Cardiac fibroblast (primary cell): ENCODE data around the gene MDFIC2.
A peak's percentile ranks its signal among the peaks of the same experiment; 100 is the strongest.
"Not testable (repeated sequence)": the region's sequence is repeated elsewhere in the genome, so short reads cannot be mapped to it uniquely, and the experiment has no call there.

ENCODE experiments used
- DNase-seq, 2 donors: peaks; one replicate each; pipeline versions ENCODE4 v3.0.0 to v3.0.0-alpha.2; 2010; ENCODE audit warnings: low read depth in 2 of 2
- H3K4me3 ChIP-seq, 2 donors: replicated peaks in 1 of 2; 1 replicate in 1 of 2; 2 replicates in 1 of 2; pipeline ENCODE4 v1.5.1; 2011; ENCODE audit warnings: low read depth in 2 of 2, low read length in 2 of 2, mild to moderate bottlenecking in 2 of 2, moderate library complexity in 1 of 2
- CTCF ChIP-seq: IDR thresholded peaks from one replicate; pipeline ENCODE4 v1.5.1; 2011; ENCODE audit warnings: low read depth, mild to moderate bottlenecking, low read length, inconsistent platforms

MDFIC2 gene

GRCh38 chr3:70312336-70312735 is at the start of gene MDFIC2:
Gene MDFIC2 (minus strand): TSS chr3:70312638. CDS start chr3:70311973, 665 bp downstream.
- TF ChIP-seq CTCF = no peak
- H3K4me3 ChIP-seq = no peak within 1 kb of the TSS
- no peak for DNase-seq

GRCh38 chr3:70360979-70361760 is 48.7 kb upstream of the MDFIC2 start:
- no peak overlapping the region for H3K4me3 ChIP-seq
- peak; percentile 2 to 65 for DNase-seq
- TF ChIP-seq CTCF = no peak

- no peak for TF ChIP-seq CTCF
- DNase-seq = no peak
- H3K4me3 ChIP-seq = no peak overlapping the region
These were observed 47.3 kb upstream of the MDFIC2 start for GRCh38 chr3:70359711-70360110.

GRCh38 chr3:70358978-70359580 is 46.6 kb upstream of the MDFIC2 start:
- H3K4me3 ChIP-seq = no peak overlapping the region
- peak; percentile 46 for TF ChIP-seq CTCF
- peak; percentile 64 to 65 for DNase-seq

GRCh38 chr3:70352215-70352614 is 39.8 kb upstream of the MDFIC2 start:
- DNase-seq = no peak
- no peak for TF ChIP-seq CTCF
- no peak overlapping the region for H3K4me3 ChIP-seq

- no peak overlapping the region for H3K4me3 ChIP-seq
- no peak for TF ChIP-seq CTCF
- DNase-seq = no peak
These were observed 29.7 kb upstream of the MDFIC2 start for GRCh38 chr3:70342149-70342548.

GRCh38 chr3:70336885-70337284 is 24.4 kb upstream of the MDFIC2 start:
- not testable (repeated sequence) for DNase-seq, H3K4me3 ChIP-seq
